Measurements from ENCODE around the gene DCAF8. TPM values are rescaled to one million over a fixed set of nuclear protein-coding genes. Genes with fewer than 3 reads are reported as not detected.

The DCAF8 gene
- 46.0 and 58.0 TPM in 2 replicates for total RNA-seq

DNA sequence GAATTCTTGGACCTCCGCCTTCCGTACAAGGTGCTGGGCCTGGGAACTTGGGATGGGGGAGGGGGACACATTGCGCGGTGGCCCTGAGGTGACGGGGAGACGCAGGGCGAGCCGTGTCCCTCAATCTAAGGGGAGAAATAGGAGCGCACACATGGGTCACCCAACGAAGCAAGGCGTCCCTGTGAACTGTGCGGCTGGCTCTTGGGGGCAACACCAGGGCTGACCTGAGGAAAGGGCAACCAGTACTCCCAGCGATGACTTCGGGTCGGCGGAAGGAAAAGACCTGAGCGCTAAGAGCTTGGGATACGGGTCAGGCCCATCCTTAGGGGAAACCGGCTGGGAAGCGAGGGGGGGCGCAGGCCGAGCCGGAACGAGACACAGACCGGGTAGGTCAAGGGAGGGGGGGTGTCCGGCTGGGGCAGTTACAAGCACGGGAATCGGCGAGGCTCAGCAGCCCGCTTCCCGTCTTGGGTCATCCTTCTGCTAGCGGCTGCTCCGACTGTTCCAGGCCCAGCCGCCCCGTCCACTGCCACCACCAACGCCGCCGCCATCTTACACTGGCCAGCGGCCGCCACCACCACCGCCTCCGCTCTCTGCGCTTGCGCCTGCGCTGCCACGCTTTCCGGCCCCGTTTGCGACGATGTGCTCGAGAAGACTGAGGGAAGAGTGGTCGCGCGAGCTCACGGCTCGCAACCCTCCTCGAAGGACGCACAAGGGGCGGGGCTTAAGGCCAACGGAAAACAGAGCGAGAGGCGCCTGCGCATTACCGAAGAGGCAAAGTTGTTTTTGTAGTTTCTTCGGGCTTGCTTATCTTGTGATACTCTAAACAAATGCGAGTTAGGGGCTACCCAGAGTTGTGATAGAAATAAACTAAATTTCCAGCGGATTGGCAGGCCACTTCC is at the start of gene DCAF8:
Gene DCAF8 (minus strand): TSS at position 657 of the 902 bp plus-strand sequence. CDS start 18,541 bp downstream, outside the sequence.

GRCh38 chr1:160284782-160285344 is 22.5 kb upstream of the DCAF8 start, which contains the start of gene PEX19:
Gene PEX19 (minus strand): TSS chr1:160285133. CDS start chr1:160285124, 9 bp downstream.

GRCh38 chr1:160205242-160206035 is 56.9 kb downstream of the DCAF8 start, which contains the start of gene PEA15:
Gene PEA15 (plus strand): TSS chr1:160205384. CDS start chr1:160211545, 6,161 bp downstream.

GRCh38 chr1:160189649-160190625 is 72.4 kb downstream of the DCAF8 start, which contains the start of gene CASQ1:
Gene CASQ1 (plus strand): TSS chr1:160190575. CDS start chr1:160190752, 177 bp downstream.

Other genes starting within 250 kb of the DCAF8 start
- gene PIGM, start 230.6 kb downstream of the DCAF8 start, total RNA-seq = 3.7 and 6.0 TPM in 2 replicates
- gene KCNJ10, start 192.4 kb downstream of the DCAF8 start, total RNA-seq = not detected in 2 replicates
- gene KCNJ9, start 181.0 kb downstream of the DCAF8 start, total RNA-seq = not detected in 2 replicates
- gene IGSF8, start 163.9 kb downstream of the DCAF8 start, total RNA-seq = 12.7 and 22.9 TPM in 2 replicates
- gene ATP1A2, start 146.8 kb downstream of the DCAF8 start, total RNA-seq = 0.24 and 1.0 TPM in 2 replicates
- not detected in 2 replicates for gene ATP1A4, start 110.9 kb downstream of the DCAF8 start, total RNA-seq
- not detected in 2 replicates for gene CASQ1, start 72.0 kb downstream of the DCAF8 start, total RNA-seq
- 40.1 and 68.7 TPM in 2 replicates for gene PEA15, start 57.2 kb downstream of the DCAF8 start, total RNA-seq
- gene PEX19, start 22.6 kb upstream of the DCAF8 start, total RNA-seq = 38.5 and 86.6 TPM in 2 replicates
- gene COPA, start 80.7 kb upstream of the DCAF8 start, total RNA-seq = 126 and 209 TPM in 2 replicates
- gene NCSTN, start 80.8 kb upstream of the DCAF8 start, total RNA-seq = 76.6 and 91.3 TPM in 2 replicates
- gene NHLH1, start 104.5 kb upstream of the DCAF8 start, total RNA-seq = not detected in 2 replicates
- 2.6 and 7.6 TPM in 2 replicates for gene VANGL2, start 138.0 kb upstream of the DCAF8 start, total RNA-seq

All from epithelial cell of alveolus of lung (primary cell).